Epithelial cell of proximal tubule (primary cell): ENCODE data around the gene ACOT4. TPM values are rescaled to one million over a fixed set of nuclear protein-coding genes. Genes with fewer than 3 reads are reported as not detected.
"Not testable (repeated sequence)": the region's sequence is repeated elsewhere in the genome, so short reads cannot be mapped to it uniquely, and the experiment has no call there.

Source experiments
- DNase-seq: peaks from one replicate; pipeline ENCODE4 v3.0.0-alpha.2; 2011; ENCODE audit warnings: low read depth
- H3K4me3 ChIP-seq: 2 replicates; pipeline ENCODE4 v1.5.1; 2011; ENCODE audit warnings: low read depth, mild to moderate bottlenecking, low read length
- total RNA-seq: library from RNA; depleted of rRNA; stranded (reverse); fragments of >200 nt; gene quantifications from 2 replicates; pipeline ENCODE4 v1.2.3, GENCODE V29; 2015
- TF ChIP-seq, protein P1 (sequence below): conservative IDR thresholded peaks from 2 replicates; pipeline ENCODE4 v1.5.1; 2012; ENCODE audit warnings: low read depth, mild to moderate bottlenecking, low read length

The ACOT4 gene
- 5.6 and 7.0 TPM in 2 replicates for total RNA-seq

GRCh38 chr14:73591690-73592449 is at the start of gene ACOT4:
Gene ACOT4, plus strand, starts transcription at chr14:73591873. Its CDS starts 87 bp downstream, at chr14:73591960.
- TF ChIP-seq, protein P1, sequence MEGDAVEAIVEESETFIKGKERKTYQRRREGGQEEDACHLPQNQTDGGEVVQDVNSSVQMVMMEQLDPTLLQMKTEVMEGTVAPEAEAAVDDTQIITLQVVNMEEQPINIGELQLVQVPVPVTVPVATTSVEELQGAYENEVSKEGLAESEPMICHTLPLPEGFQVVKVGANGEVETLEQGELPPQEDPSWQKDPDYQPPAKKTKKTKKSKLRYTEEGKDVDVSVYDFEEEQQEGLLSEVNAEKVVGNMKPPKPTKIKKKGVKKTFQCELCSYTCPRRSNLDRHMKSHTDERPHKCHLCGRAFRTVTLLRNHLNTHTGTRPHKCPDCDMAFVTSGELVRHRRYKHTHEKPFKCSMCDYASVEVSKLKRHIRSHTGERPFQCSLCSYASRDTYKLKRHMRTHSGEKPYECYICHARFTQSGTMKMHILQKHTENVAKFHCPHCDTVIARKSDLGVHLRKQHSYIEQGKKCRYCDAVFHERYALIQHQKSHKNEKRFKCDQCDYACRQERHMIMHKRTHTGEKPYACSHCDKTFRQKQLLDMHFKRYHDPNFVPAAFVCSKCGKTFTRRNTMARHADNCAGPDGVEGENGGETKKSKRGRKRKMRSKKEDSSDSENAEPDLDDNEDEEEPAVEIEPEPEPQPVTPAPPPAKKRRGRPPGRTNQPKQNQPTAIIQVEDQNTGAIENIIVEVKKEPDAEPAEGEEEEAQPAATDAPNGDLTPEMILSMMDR = no peak
- DNase-seq = no peak
- peak within 1 kb of the TSS; percentile 62 for H3K4me3 ChIP-seq

GRCh38 chr14:73542961-73543360 is 48.7 kb upstream of the ACOT4 start:
- DNase-seq, H3K4me3 ChIP-seq: not testable (repeated sequence)

- DNase-seq, H3K4me3 ChIP-seq: not testable (repeated sequence)
These were observed 46.3 kb upstream of the ACOT4 start for GRCh38 chr14:73545353-73545752.

DNA sequence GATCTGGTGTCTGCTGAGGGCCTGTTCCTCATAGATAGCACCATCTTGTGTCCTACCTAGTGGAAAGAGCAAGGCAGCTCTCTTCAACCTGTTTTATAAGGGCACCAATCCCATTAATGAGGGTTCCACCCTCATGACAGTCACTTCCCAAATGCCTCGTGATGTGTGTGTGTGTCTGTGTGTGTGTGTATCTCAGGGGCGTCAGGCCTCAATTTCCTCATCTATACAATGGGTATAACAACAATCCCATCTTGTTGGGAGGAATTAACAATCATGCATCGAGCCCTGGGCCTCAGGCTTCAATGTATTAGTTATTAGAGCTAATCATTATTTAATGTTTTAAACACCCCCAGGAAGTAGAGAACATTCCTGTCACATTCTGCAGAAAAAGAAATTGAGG is 42.6 kb upstream of the ACOT4 start:
- H3K4me3 ChIP-seq, DNase-seq: not testable (repeated sequence)

DNA sequence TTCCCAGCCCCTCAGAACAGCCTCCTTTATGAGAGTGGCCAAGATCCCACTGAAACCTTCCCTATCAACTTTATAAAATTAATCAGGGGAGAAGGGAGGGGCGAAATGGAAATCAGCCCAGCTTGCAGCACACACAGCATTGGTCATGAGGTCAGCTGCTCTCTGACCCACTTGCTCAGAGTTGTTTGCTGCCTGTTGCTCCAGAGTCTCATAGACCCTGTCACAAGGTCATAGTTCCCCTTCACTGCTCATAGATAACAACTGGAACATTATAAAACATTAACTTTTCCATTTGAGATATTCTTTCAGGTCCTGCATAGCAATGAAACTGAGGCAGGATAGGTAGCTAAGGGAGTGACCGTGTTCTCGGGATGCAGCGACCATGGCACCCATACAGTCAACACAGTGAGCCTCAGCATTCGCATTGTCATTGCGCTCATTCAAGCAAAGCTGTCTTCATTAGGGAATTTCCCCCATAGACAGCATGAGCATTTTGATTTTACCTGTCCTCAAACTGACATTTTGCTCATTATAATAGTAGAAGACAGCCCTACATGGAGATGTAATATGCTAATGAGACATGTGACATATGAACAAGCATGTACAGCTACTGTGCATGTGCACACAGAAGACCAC is 41.7 kb upstream of the ACOT4 start:
- not testable (repeated sequence) for H3K4me3 ChIP-seq
- DNase-seq = peak; percentile 36

- H3K4me3 ChIP-seq = no peak overlapping the region
- TF ChIP-seq, protein P1 = no peak
- no peak for DNase-seq
These were observed 37.8 kb upstream of the ACOT4 start for GRCh38 chr14:73553845-73554244.

DNA sequence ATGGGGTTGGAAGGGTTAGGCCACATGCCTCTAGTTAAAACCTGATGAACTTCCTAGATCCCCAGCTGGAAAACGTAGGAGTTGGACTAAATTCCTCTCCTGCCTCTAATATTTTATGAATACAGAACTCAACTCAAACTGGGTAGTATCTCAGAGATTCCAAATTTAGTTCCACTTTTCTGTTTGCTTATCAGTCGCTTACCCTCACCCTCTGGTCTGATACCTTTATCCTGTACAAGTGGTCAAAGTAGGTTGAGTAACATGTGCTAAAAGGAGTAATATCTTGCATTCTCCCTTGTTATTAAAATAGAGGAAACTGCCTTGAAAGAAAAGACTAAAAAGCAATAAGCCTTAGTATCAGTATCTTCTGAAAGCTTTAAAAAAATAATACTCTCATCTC is 34.5 kb upstream of the ACOT4 start:
- not testable (repeated sequence) for H3K4me3 ChIP-seq, DNase-seq

- DNase-seq, H3K4me3 ChIP-seq: not testable (repeated sequence)
These were observed 33.4 kb upstream of the ACOT4 start for GRCh38 chr14:73558238-73558637.

- DNase-seq, H3K4me3 ChIP-seq: not testable (repeated sequence)
These were observed 29.4 kb upstream of the ACOT4 start for GRCh38 chr14:73562256-73562655.

- DNase-seq, H3K4me3 ChIP-seq: not testable (repeated sequence)
These were observed 29.0 kb upstream of the ACOT4 start for GRCh38 chr14:73562696-73563095.

DNA sequence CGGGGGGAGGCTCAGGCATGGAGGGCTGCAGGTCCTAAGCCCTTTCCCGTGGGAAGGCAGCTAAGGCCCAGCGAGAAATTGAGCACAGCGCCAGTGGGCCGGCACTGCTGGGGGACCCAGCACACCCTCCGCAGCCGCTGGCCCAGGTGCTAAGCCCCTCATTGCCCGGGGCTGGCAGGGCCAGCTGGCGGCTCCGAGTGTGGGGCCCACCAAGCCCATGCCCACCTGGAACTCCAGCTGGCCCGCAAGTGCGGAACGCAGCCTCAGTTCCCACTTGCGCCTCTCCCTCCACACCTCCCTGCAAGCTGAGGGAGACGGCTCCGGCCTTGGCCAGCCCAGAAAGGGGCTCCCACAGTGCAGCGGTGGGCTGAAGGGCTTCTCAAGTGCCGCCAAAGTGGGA is 25.2 kb upstream of the ACOT4 start:
- H3K4me3 ChIP-seq, DNase-seq: not testable (repeated sequence)

GRCh38 chr14:73566935-73567334 is 24.7 kb upstream of the ACOT4 start:
- not testable (repeated sequence) for DNase-seq, H3K4me3 ChIP-seq
